Liver (tissue), 9 donors: ENCODE measurements around the gene LAD1. TPM values are rescaled to one million over a fixed set of nuclear protein-coding genes. Genes with fewer than 3 reads are reported as not detected.

ENCODE experiments used
- DNase-seq: peaks from one replicate; pipeline ENCODE4 v3.0.0-alpha.2; 2017; ENCODE audit warnings: low spot score
- H3K27ac ChIP-seq, 2 donors: one replicate each; pipeline ENCODE4 v1.7.0; 2013; ENCODE audit warnings: inconsistent platforms in 2 of 2, low read length in 2 of 2, control low read depth in 1 of 2, low read depth in 1 of 2, mild to moderate bottlenecking in 1 of 2
- H3K27me3 ChIP-seq, 4 donors: one replicate each; pipeline versions ENCODE4 v1.6.1 to v1.7.0; 2013; ENCODE audit warnings: low read length in 3 of 4, inconsistent platforms in 1 of 4, mild to moderate bottlenecking in 1 of 4, moderate library complexity in 1 of 4; ENCODE audit not compliant: control insufficient read depth in 4 of 4, insufficient read depth in 4 of 4
- H3K36me3 ChIP-seq, 4 donors: one replicate each; pipeline versions ENCODE4 v1.6.1 to v1.7.0; 2013; ENCODE audit warnings: low read length in 3 of 4, mild to moderate bottlenecking in 3 of 4, low read depth in 1 of 4, moderate library complexity in 1 of 4; ENCODE audit not compliant: control insufficient read depth in 4 of 4, insufficient read depth in 3 of 4
- H3K4me1 ChIP-seq, 4 donors: one replicate each; pipeline versions ENCODE4 v1.6.1 to v1.7.0; 2013; ENCODE audit warnings: low read length in 3 of 4, mild to moderate bottlenecking in 3 of 4, moderate library complexity in 1 of 4; ENCODE audit not compliant: control insufficient read depth in 4 of 4, insufficient read depth in 4 of 4
- H3K4me3 ChIP-seq, 3 donors: one replicate each; pipeline versions ENCODE4 v1.6.1 to v1.7.0; 2013; ENCODE audit warnings: low read length in 3 of 3, control low read depth in 1 of 3, low read depth in 1 of 3, mild to moderate bottlenecking in 1 of 3
- H3K9ac ChIP-seq, 2 donors: one replicate each; pipeline ENCODE4 v1.7.0; 2013; ENCODE audit warnings: low read length in 2 of 2, mild to moderate bottlenecking in 2 of 2, moderate library complexity in 2 of 2, control low read depth in 1 of 2, low read depth in 1 of 2
- H3K9me3 ChIP-seq, 4 donors: one replicate each; pipeline versions ENCODE4 v1.6.1 to v1.7.0; 2013; ENCODE audit warnings: low read length in 3 of 4; ENCODE audit not compliant: control insufficient read depth in 4 of 4
- CTCF ChIP-seq: fragments of 150-350 bp; IDR thresholded peaks from 2 replicates; pipeline ENCODE4 v1.5.1; 2017; ENCODE audit warnings: improper control_type of control experiment, low read depth, low read length; ENCODE audit not compliant: missing input control
- GABPA ChIP-seq, 2 donors: IDR thresholded peaks in 1 of 2; conservative IDR thresholded peaks in 1 of 2; 2 replicates each; pipeline ENCODE4 v1.6.1; 2016; ENCODE audit warnings: antibody characterized with exemption in 2 of 2, mild to moderate bottlenecking in 1 of 2, moderate library complexity in 1 of 2
- HNF4G ChIP-seq: IDR thresholded peaks from 2 replicates; pipeline ENCODE4 v1.6.1; 2016; ENCODE audit warnings: antibody characterized with exemption
- RAD21 ChIP-seq, 2 donors: IDR thresholded peaks; 2 replicates each; pipeline ENCODE4 v1.6.1; 2016; ENCODE audit warnings: antibody characterized with exemption in 2 of 2, mild to moderate bottlenecking in 2 of 2
- REST ChIP-seq: IDR thresholded peaks from 2 replicates; pipeline ENCODE4 v1.6.1; 2016; ENCODE audit warnings: antibody characterized with exemption, mild to moderate bottlenecking
- RXRA ChIP-seq, 2 donors: IDR thresholded peaks; 2 replicates each; pipeline ENCODE4 v1.6.1; 2017 to 2018; ENCODE audit warnings: antibody characterized with exemption in 2 of 2, mild to moderate bottlenecking in 1 of 2
- SP1 ChIP-seq: IDR thresholded peaks from 2 replicates; pipeline ENCODE4 v1.6.1; 2018; ENCODE audit warnings: antibody characterized with exemption, mild to moderate bottlenecking
- ZBTB33 ChIP-seq: IDR thresholded peaks from 2 replicates; pipeline ENCODE4 v1.6.1; 2016; ENCODE audit warnings: antibody characterized with exemption
- WGBS: extraction: QIAGEN DNeasy Blood & Tissue Kit; methylation state at CpG from one replicate; pipeline ENCODE4 v1.1.7; 2013; 5-methylcytosine and 5-hydroxymethylcytosine counted together
- polyA plus RNA-seq, 2 donors: library from polyadenylated mRNA; stranded (reverse) in 1 of 2; unstranded in 1 of 2; fragments of 200-250 nt in 1 of 2; fragments of >200 nt in 1 of 2; fragmentation: Nextera tagmentation in 1 of 2; extraction: Ambion mirVana in 1 of 2; gene quantifications; one replicate each; pipeline versions ENCODE4 v1.2.1 to v1.2.3, GENCODE V29; 2013 to 2015
- total RNA-seq, 2 donors: library from RNA; depleted of rRNA; stranded (reverse); fragments of >200 nt; gene quantifications; one replicate each; pipeline ENCODE4 v1.2.3, GENCODE V29; 2014
- donor health status: healthy.
- donor health status: healthy.
- donor health status: healthy.
- donor health status: healthy.
- donor health status: healthy.

The LAD1 gene
- total and polyA plus RNA-seq, 4 donors, result 3.4 to 13.7 (median 8.5) TPM

GRCh38 chr1:201354151-201354900 is 44.8 kb downstream of the LAD1 start:
- Histone ChIP-seq H3K36me3 (no peaks in the 10 kb centered on the region), H3K9ac (no peak overlapping the region), H3K27ac (no peak overlapping the region), H3K4me1 (no peaks in the 10 kb centered on the region), H3K9me3 (no peaks in the 10 kb centered on the region), H3K4me3 (no peak overlapping the region), H3K27me3 (peaks cover 0 to 2% (median 0%) of the 10 kb centered on the region in 4 donors)
- DNase-seq, result no peak
- TF ChIP-seq RAD21 (IDR thresholded peaks at IDR 0.05) (no peak), ZBTB33 (no peak), REST (no peak), SP1 (no peak)
- 91% methylated on average over 9 of the region's 9 CpGs for WGBS

- no peak for TF ChIP-seq RXRA (IDR thresholded peaks at IDR 0.05)
- TF ChIP-seq CTCF, result no peak
- TF ChIP-seq HNF4G, result no peak
- TF ChIP-seq GABPA (IDR thresholded peaks at IDR 0.05 in 1 of 2, conservative IDR thresholded peaks at IDR 0.05 in 1 of 2), result no peak
- TF ChIP-seq SP1, result no peak
- no peak overlapping the region for H3K27ac ChIP-seq
- H3K36me3 ChIP-seq, result no peaks in the 10 kb centered on the region
- H3K4me3 ChIP-seq, result no peak overlapping the region
- H3K9ac ChIP-seq, result no peak overlapping the region
- H3K9me3 ChIP-seq, result no peaks in the 10 kb centered on the region
- no peaks in the 10 kb centered on the region for H3K4me1 ChIP-seq
- H3K27me3 ChIP-seq, result peaks cover 0 to 2% (median 0%) of the 10 kb centered on the region in 4 donors
- WGBS, result 88% methylated on average over 13 of the region's 13 CpGs
- DNase-seq, result no peak
Measured at GRCh38 chr1:201353186-201353940, 45.8 kb downstream of the LAD1 start.
